GM23248 (cell line): Measurements from ENCODE around the gene FAM32A.

Experiments
- EZH2 ChIP-seq: fragments of 200-600 bp; sonication (generic); IDR thresholded peaks from 2 replicates; pipeline ENCODE4 v1.6.1; 2018; ENCODE audit warnings: antibody characterized with exemption, mild to moderate bottlenecking; ENCODE audit not compliant: insufficient read depth, poor library complexity, severe bottlenecking
- EZH2phosphoT487 ChIP-seq: fragments of 200-600 bp; sonication (generic); IDR thresholded peaks from 2 replicates; pipeline ENCODE4 v1.6.1; 2018; ENCODE audit warnings: antibody characterized with exemption, moderate library complexity, mild to moderate bottlenecking, low read depth; ENCODE audit not compliant: insufficient read depth

DNA sequence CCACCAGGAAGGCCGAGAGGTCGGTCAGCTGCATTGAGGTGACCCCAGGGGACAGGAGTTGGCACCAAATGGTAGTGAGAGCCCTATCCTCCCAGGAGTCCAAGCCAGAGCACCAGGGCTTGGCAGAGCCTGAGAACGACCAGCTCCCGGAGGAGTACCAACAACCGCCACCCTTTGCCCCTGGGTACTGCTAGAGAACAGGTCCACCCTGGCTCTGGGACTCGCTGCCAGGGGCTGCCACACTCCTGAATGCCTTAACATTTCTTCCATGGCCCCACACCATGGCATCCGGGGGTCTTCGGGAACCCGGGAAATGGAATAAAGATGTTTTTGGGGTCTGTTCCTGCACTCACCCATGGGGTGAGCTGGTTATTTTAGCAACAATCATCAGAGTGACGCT, 27.6 kb upstream of the FAM32A start:
- TF ChIP-seq EZH2phosphoT487 (no peak), EZH2 (no peak)
